NCI-H128 (cell line): ENCODE measurements around the gene ASCC1.

Experiments
- DNase-seq: peaks from one replicate; lab custom pipeline; 2025; ENCODE audit not compliant: unreplicated experiment; lab: John Stamatoyannopoulos, UW

The ASCC1 gene

DNA sequence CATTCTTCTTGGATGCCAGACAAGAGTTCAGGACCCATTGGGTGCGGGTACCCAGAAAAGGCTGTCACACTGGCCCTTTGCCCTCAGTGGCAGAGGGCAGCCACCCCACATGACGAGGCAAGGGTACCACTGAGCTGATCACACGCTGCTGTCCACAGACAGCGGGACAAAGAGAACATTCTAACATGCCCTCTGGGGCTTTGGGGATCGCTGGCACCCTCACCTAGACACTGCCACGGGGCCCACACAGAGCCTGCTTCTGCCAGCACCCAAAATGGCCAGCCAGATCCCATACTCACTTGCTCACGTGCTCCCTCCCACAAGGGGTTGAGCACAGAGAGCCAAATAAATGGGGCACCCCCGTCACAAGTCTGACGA, 111.0 kb downstream of the ASCC1 start:
- DNase-seq: no peak

DNA sequence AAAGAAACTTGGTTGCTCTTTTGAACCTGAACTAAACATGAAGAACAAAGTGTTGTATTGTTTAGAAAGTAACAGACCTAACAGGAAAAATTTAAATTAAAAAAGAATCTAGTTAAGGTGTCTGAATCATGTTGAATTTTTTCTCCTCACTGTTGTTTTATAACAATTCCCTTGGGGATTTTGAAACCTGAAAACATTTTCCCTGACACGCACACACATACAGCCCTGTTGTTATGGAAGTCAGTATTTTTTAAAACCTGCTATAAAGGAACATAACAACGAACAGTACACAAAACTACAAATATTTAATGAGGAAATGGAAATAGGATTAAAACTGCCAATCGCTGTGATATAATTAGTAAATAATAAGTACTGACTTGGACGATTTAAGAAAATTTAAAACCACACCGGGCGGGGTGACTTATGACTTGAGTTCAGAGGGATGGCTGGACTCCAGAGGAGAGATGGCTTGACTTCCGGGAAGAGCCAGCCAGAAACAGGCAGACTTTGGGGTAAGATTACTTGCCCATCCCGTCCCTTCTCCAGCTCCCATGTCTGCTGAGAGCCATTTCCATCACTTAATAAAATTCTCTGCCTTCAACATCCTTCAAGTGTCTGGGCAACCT, 111.5 kb downstream of the ASCC1 start:
- DNase-seq: no peak

DNA sequence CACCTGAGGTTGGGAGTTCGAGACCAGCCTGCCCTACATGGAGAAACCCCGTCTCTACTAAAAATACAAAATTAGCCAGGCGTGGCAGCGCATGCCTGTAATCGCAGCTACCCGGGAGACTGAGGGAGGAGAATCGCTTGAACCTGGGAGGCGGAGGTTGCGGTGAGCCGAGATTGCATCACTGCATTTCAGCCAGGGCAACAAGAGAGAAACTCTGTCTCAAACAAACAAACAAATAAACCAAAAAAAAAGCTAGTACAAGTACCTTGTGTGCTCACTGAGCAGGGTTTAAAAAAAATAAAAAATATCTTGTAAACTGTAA, 116.5 kb downstream of the ASCC1 start:
- no peak for DNase-seq

DNA sequence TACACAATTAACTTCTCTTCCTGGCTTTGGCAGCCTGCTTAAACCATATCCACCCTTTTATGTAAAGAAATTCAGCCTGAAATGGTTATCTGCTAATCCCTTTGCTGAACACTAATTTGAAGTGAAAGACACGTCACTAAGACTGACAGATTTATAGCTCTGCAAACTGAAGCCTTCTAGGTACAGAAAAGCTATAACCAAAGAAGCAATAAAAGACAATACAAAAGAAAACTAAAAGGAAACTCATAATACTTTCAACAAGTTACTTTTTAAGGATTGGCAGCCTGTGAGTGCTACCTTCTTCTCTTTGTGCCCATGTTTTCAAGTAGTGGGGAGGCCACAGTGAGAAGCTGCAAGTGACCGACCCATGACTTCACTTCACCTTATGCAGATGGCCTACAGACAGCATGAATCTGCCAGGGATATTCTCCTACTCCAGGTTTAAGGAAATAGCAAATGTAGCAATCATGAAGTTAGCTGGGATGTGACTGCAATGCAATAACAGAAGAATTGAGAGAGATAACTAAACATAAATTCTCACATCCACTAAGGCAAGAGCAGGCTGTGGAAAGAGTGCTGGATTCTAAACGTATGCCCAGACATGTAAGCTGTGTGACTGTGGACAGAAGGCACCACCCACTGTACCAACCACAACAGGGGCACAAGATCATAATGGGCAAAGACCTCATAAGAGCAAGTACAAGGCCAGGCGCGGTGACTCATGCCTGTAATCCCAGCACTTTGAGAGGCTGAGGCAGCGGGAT, 117.1 kb downstream of the ASCC1 start:
- no peak for DNase-seq

DNA sequence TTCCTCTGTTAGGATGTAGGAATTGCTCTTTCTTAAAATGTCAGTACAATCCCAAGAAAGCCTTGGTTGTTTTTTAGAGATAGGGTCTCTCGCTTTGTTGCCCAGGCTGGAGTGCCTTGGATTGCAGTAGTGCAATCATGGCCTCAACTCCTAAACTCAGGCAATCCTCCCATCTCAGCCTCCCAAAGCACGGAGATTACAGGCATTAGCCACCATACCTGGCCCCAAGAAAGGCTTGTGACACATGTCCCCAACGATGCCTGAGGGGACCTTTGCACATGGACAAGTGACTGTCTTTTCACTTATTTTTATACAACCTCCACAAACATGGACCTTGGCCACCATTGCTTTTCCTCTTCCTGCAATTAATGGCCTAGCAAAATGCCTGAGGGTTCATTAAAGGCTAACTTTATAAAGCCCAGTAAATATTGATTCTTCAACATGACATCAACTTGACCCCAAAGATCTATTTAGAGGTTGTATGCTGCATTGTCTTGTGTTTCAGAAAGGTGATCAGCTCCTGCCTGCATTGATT, 117.7 kb downstream of the ASCC1 start:
- DNase-seq: no peak

DNA sequence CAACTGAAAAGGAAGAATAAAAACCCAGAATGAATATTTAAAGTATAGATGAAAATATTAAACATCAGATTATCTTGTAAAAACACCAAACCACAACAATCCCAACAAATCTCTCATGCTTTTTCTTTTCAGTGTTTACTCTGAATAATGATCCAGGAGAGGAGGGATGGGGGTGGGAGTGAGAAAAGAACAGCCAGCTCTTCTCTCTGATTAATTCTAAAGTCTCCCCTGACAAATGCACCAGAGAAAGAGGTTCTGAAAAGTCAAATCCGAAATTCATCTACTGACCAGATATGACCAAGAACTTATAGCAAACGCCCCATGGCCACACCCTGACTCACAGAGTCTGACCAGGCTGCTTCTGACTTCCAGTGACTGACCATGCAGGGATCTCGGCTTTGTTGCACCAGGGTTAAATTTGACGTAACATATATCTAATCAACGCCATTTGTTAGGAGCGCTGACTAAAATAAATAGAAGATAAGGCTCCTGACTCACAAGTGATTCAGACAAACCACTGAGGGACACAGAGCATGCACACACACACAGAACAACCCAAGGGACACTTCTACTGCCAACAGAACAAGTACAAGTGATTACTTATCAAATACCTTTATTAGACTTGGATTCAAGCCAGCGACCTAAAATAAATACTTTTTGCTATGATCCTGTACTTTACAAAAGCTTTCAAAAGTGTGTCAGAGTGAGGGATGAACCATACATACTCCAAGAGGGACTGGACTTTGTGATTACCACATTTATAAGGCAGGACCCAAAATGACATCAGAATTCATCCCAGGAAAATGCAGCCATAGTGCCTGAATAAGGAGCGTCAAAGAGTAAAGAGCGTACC, 118.4 kb downstream of the ASCC1 start:
- DNase-seq: no peak

DNA sequence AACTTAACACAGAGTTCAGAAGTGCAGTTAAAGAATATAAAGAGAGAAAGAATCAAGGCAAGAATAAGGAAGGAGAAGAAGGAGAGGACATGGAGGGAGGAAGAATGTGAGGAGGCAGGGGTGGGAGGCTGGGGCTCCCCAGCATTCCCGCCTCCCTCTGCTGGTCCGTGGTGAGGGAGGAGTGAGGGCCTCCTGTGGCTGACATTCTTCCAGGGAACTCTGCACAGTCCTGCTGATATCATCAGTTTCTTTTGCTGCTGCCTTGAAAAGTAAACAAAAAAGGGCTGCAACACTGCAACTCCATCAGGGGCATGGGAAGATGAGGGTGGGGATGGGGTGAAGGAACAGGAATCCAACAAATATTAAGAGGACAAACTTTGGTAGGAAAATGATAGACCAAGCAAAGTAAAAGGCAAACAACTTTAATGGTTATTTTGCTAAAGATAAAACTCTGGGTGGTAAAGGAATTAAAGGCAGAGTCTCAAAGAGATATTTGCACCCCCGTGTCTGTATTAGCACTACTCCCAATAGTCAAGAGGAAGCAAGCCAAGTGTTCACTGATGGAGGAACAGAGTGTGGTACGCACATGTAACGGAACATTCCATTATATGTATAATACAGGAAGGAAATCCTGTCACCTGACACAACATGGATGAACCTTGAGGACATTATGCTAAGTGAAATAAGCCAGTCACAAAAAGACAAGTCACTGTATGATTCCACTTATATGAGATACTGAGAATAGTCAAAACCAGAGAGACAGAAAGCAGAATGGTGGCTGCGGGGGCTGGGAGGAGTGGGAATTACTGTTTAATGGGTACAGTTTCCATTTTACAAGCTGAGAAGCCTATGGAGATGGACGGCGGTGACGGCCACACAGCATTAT, 119.7 kb downstream of the ASCC1 start:
- no peak for DNase-seq

DNA sequence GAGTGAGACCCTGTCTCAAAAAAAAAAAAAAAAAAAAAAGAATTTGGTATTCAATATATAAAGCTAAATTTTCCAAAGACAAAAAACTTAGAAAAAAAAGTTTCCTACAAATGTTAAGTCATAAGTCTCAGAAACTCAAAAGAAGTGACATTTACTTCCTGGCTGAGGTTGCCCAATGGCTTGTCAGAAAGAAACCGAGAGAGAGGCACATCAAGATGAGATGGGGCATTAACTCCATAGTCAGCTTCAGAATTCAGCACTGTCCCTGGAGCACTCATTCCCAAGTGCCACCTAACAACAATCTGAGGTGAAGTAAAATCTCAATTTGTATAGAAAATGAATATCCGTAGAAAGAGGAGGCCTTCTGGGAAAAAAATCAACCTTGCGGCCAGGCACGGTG, 120.9 kb downstream of the ASCC1 start:
- no peak for DNase-seq

DNA sequence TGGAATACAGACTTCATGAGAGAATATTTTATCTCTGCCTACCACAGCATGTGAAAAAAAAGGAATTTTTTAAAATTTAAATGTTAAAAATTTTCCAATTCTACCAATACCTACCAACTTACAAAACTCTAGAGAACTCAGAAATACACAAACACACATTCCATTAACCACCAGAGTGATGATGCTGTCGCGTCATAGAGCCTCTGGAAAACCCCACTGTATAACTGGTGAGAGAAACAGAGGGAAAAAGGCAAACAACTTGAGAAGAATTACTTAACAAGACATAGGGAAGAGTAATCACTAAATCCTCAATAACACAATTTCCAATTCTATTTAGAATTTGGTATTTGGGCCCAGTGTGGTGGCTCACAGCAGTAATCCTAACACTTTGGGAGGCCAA, 121.5 kb downstream of the ASCC1 start:
- DNase-seq: no peak

DNA sequence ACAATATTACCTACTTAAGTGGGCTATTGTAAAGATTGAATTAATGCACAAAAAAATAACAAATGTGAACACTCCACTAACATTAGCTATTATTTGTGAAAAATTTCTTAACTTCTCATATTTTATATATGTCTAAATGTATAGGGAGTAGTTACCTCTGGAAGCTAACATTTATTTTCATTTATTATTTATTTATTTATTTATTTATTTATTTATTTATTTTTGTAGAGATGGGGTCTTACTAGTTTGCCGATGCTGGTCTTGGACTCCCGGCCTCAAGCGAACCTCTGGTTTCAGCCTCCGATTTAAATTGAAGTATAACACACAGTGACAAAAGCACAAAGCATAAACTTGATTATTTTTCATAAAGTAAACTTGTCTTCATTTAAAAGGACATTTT, 122.6 kb downstream of the ASCC1 start:
- DNase-seq: no peak

DNA sequence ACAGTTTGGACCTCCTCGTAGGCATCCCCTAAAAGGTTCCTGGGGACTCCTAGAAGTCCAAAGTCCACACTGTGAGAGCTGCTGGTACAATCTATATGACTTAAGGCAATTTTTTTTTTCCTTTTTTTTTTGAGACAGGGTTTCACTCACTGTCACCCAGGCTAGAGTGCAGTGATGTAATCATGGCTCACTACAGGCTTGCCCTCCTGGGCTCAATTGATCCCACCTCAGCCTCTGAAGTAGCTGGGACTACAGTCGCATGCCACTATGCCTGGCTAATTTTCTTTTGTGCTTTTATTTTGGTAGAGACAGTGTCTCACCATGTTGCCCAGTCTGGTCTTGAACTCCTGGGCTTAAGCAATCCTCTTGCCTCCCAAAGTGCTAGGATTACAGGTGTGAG, 123.1 kb downstream of the ASCC1 start:
- no peak for DNase-seq

DNA sequence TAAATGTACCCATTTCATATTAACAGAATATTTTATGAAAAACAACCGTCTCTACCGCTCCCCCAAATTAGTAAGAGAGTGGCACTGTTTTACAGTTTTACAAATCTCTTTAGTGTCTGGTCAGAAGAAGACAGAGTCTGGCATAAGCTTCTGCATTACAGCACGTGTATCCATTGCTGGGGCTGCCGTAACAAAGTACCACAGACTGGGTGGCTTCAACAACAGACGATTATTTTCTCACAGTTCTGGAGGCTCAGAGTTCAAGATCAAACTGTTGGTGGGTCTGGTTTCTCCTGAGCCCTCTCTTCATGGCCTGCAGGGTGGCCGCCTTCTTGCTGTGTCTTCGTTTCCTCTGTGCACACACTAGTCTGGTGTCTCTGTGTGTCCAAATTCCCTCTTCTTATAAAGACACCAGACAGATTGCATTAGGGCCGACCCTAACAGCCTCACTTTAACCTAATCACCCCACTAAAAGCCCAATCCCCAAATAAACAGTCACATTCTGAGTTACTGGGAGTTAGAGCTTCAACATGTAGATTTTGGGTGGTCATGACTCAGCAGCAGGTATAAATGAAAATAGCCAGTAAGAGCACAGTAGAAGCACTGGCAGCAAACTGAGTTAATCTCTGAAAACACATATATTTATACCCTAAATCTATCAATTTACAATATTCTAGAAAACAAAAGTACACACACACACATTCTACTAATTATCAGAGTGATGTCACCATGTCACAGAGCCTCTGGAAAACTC, 123.7 kb downstream of the ASCC1 start:
- DNase-seq: no peak

DNA sequence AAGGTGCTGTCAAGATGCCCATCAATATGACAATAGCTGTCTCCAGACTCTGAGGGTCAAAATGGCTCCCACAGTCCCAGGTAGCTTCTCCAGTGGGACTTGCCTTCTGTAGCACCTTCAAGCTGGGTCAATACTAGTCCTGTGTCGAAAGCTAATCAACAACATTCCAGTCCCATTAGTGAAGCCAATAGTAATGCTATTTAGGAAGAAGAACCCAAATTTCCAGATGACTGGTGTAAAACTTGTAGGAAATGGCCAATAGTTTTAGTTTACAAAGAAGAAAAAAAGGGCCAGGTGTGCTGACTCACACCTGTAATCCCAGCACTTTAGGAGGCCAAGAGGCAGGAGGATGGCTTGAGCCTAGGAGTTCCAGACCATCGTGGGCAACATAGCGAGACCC, 125.8 kb downstream of the ASCC1 start:
- no peak for DNase-seq

DNA sequence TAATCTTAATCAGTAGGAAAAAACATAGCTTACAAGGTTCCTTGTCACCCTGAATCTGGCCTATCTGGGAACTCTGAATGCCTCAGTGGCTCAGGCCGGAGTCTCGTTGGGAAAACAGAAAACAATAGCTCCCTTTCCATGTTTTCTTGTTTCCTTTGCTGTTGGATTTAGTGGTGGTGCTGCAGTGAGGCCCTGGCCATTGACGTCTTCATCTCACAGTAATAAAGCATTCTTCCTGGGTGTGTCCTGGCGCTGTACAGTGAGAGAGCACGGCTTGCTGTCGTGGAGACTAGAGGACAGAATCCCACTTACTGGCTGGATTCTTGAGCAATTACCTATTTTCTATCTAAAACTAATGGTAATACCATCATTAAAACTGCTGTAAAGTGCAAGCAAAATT, 126.5 kb downstream of the ASCC1 start:
- DNase-seq: no peak

DNA sequence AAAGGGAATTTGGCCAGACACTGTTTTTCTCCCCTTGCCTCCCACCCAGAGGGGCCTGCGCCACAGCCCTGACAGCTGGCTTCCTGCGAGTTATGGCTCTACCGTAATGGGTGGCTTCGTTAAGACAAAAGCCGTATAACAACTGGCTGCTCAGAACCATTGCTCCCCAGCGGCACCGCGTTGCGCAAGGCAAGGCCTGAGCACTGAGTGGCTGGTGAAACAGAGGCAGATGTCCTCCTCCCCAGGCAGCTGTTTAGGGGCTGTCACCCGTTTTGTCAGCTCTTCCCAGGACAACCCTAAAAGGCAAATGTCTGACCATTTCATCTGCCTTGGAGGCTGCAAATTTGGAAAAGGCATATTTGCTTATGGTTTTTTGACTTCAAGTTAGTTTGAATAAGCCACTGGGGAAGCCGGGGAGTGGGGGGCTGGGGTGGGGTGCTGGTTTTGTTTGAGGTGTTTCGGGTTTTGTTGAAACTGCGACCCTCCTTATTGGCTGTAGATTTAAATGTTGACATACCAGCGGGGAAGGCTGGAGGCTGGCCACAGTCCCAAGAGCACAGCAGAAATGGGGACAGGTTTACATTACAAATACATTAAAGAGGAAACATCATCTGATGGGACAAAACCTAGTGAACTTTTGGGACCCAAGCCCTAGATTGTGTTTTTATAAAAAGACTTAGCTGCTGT, 127.0 kb downstream of the ASCC1 start:
- DNase-seq: no peak

DNA sequence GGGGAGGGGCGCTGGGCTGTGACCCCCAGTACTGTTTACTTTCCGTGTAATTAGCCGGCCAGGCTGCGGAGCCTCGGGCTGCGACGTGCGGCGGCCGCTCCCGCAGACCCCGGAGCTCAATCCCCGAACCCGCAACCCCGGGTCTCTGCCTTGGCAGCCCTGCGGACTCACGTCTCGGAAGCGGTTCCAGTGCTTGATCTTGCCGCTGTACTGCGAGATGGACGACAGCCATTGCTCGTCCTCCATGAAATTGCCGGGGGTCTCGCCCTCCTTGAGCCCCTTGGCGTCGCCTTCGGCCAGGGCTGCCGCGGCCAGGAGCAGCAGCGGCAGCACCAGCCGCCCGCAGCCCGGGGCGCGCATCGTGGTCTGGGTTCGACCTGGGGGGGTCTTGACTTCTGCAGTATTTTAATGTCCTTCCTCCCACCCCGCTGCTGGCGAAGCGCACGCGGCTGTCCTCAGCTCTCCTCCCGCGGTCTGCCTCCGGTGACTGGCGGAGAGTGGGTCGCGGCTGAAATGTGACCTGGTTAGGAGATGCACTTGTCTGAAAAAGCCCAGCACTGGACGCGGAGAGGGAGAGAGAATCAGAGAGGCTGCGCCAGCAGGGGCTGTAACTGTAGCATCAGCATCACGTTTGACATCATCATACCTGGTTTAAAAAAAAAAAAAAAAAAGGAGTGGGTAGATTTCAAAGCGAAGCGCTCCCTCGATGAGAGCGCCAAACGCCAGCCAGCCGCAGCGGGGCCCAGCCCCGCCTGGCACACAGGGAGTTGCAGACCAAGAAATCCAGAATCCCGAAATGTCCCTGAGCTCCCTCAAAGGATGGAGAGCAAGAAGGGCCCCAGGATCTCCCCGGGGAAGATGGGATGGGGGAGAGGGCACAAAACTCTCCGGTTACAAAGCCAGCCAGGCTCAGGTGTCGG, 127.8 kb downstream of the ASCC1 start, which contains the start of gene SPOCK2:
Gene SPOCK2, minus strand, starts transcription at position 583 of the 920 bp plus-strand sequence. Its CDS starts 223 bp downstream, at position 360.
- peak; percentile 32 for DNase-seq

DNA sequence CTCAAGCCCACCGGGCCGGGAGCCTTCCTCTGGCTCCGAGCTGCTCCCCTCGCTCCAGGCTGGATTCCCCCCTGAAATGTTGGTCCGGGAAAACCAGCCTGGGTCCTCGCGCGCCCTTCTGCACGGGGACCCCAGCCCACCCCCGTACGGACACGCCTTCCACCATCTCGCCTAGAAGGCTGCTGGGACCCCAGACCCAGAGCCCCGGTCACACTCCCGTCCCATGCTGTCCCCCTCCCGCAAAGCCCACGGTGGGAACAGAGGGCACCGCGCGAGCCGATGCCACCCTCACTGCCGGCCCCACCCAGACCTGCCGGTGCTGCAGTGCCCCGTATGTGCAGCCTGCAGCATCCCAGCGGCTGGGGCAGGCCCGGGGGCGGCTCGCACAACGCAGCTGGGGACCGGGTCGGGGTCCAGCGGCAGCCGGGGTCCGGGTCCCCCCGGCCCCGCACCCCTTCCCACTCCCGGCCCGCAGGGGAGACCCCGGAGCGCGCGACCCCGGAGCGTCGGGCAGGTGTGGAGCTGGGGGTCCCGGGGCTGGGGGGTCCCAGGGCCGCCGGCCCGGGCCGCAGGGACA, 128.6 kb downstream of the ASCC1 start:
- DNase-seq: no peak
